Measurements from ENCODE around the gene CTH.

DNA sequence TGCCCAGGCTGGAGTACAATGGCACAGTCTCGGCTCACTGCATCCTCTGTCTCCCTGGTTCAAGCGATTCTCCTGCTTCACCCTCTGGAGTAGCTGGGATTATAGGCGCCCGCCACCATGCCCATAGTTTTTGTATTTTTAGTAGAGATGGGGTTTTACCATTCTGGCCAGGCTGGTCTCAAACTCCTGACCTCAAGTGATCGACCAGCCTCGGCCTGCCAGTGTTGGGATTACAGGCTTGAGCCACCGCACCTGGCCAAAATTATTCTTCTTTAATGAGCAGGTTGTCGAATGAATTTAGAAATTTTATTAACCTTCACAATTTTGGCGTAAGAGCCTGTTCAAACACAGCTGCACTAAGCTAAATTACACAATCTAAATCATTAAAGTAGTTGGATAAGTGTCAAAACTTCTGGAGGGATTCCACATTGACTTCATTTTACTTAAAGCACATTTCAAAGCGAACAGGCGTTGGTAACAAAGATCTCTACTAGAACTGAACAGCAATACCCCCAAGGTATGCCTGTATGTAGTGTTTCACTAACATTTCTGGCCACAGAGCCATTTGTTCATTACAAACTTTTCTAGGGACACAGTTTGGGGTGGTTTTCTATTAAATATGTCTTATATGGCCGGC is 5.2 kb upstream of the CTH start:
- TF ChIP-seq, protein P1, sequence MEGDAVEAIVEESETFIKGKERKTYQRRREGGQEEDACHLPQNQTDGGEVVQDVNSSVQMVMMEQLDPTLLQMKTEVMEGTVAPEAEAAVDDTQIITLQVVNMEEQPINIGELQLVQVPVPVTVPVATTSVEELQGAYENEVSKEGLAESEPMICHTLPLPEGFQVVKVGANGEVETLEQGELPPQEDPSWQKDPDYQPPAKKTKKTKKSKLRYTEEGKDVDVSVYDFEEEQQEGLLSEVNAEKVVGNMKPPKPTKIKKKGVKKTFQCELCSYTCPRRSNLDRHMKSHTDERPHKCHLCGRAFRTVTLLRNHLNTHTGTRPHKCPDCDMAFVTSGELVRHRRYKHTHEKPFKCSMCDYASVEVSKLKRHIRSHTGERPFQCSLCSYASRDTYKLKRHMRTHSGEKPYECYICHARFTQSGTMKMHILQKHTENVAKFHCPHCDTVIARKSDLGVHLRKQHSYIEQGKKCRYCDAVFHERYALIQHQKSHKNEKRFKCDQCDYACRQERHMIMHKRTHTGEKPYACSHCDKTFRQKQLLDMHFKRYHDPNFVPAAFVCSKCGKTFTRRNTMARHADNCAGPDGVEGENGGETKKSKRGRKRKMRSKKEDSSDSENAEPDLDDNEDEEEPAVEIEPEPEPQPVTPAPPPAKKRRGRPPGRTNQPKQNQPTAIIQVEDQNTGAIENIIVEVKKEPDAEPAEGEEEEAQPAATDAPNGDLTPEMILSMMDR (IDR thresholded peaks at IDR 0.05; ENCODE audit: low read depth, low read length), result no peak
- TF ChIP-seq MAX (IDR thresholded peaks at IDR 0.05; ENCODE audit: low read depth, low read length) (no peak), POLR2A (IDR thresholded peaks at IDR 0.05; ENCODE audit: extremely low read depth, insufficient read length) (no peak), MYC (IDR thresholded peaks at IDR 0.05; ENCODE audit: low read depth, low read length) (no peak)
